SU-DHL-6 (cell line): Measurements from ENCODE around the gene RNU6-1.
A peak's percentile ranks its signal among the peaks of the same experiment; 100 is the strongest.

Source experiments
- H2AFZ ChIP-seq: fragments of 200-600 bp; sonication (generic); 2 replicates; pipeline ENCODE4 v1.6.1; 2014; ENCODE audit warnings: low read depth, mild to moderate bottlenecking, moderate library complexity, mixed read lengths, antibody characterized with exemption, low read length; ENCODE audit not compliant: severe bottlenecking
- H3F3A ChIP-seq: fragments of 200-600 bp; shearing (Covaris generic); 2 replicates; pipeline ENCODE4 v1.6.0; 2016; ENCODE audit warnings: antibody characterized with exemption, mild to moderate bottlenecking; ENCODE audit not compliant: insufficient read depth
- H3K27ac ChIP-seq: fragments of 200-600 bp; sonication (generic); 2 replicates; pipeline ENCODE4 v1.5.1; 2016; ENCODE audit warnings: low read depth, mild to moderate bottlenecking, low read length, moderate library complexity, mixed read lengths
- H3K27me3 ChIP-seq: fragments of 200-600 bp; sonication (generic), shearing (Covaris generic); 2 replicates; pipeline ENCODE4 v1.6.0; 2014; ENCODE audit warnings: mild to moderate bottlenecking, low read length
- H3K36me3 ChIP-seq: fragments of 200-600 bp; sonication (generic); 2 replicates; pipeline ENCODE4 v1.6.1; 2014; ENCODE audit warnings: mild to moderate bottlenecking, low read length, mixed read lengths
- H3K4me2 ChIP-seq: fragments of 300-600, 200-600 bp; shearing (Covaris generic), sonication (generic); 2 replicates; pipeline ENCODE4 v1.6.0; 2014; ENCODE audit warnings: low read length, low read depth, mild to moderate bottlenecking; ENCODE audit not compliant: poor library complexity, severe bottlenecking
- H3K4me3 ChIP-seq: fragments of 200-600 bp; sonication (generic); 2 replicates; pipeline ENCODE4 v1.5.1; 2014; ENCODE audit warnings: antibody characterized with exemption, low read length, mild to moderate bottlenecking, mixed read lengths; ENCODE audit not compliant: insufficient read depth, poor library complexity, severe bottlenecking
- H3K79me2 ChIP-seq: fragments of 200-600 bp; sonication (generic); 2 replicates; pipeline ENCODE4 v1.6.1; 2014; ENCODE audit warnings: mild to moderate bottlenecking, low read length, moderate library complexity; ENCODE audit not compliant: insufficient read depth
- H3K9ac ChIP-seq: fragments of 200-600 bp; sonication (generic); 2 replicates; pipeline ENCODE4 v1.7.0; 2014; ENCODE audit warnings: mild to moderate bottlenecking, low read length
- H3K9me2 ChIP-seq: fragments of 200-600 bp; sonication (generic); replicated peaks from 2 replicates; pipeline ENCODE4 v1.6.1; 2014; ENCODE audit warnings: low read length; ENCODE audit not compliant: insufficient read depth
- H3K9me3 ChIP-seq: fragments of 200-600 bp; sonication (generic); 2 replicates; pipeline ENCODE4 v1.6.1; 2014; ENCODE audit warnings: low read length, mixed read lengths; ENCODE audit not compliant: insufficient read depth
- H4K20me1 ChIP-seq: fragments of 200-600 bp; sonication (generic); 2 replicates; pipeline ENCODE4 v1.6.1; 2014; ENCODE audit warnings: low read depth, mild to moderate bottlenecking, antibody characterized with exemption, low read length, moderate library complexity, mixed read lengths
- EZH2phosphoT487 ChIP-seq: fragments of 200-600 bp; sonication (generic), shearing (Covaris generic); conservative IDR thresholded peaks from 2 replicates; pipeline ENCODE4 v1.6.1; 2018; ENCODE audit warnings: mild to moderate bottlenecking, antibody characterized with exemption, low read length, moderate library complexity, mixed read lengths
- TF ChIP-seq, protein P1 (sequence below): fragments of 200-600 bp; sonication (generic); IDR thresholded peaks from one replicate; pipeline ENCODE4 v1.5.1; 2017; ENCODE audit warnings: antibody characterized with exemption, mild to moderate bottlenecking, low read length, moderate library complexity; ENCODE audit not compliant: insufficient read depth, poor library complexity, severe bottlenecking

Gene RNU6-1

DNA sequence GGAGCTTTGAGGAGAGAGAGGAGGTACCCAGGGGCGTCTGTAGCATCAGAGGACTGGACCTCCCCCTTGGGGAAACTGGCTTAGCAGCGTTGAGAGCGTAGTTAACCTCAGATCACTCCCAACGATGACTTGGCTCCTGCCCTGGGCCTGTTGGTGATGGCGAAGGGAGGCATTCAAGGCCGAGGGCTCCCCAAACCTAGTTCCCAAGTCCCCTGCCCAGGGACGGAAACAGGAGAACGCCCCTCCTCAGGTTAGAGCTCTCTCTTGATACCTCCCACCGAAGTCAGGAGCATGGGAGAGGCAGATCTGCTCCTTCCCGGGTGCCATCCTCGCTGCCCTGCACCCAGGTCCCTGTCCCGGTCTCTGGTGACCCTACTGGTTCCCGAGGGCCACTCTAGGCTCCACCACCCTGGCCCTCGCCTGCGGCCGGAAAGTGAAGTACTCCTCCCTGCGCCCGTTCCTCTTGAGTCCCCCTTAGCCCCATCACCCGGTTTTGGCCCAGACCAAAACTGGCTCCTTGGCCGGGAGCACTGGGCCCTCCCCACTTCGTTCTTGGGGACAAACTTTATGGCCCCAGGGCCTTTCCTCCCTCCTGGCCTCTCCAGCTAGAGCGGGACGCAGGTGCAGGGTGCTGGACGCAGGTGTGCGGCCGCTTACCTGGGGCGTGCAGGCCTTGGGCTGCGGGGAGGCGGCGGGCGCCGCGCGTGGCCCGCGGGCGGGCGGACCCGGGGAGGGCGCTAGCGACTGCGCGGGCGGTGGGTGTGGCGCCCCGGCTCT is 17.1 kb downstream of the RNU6-1 start:
- TF ChIP-seq, protein P1, sequence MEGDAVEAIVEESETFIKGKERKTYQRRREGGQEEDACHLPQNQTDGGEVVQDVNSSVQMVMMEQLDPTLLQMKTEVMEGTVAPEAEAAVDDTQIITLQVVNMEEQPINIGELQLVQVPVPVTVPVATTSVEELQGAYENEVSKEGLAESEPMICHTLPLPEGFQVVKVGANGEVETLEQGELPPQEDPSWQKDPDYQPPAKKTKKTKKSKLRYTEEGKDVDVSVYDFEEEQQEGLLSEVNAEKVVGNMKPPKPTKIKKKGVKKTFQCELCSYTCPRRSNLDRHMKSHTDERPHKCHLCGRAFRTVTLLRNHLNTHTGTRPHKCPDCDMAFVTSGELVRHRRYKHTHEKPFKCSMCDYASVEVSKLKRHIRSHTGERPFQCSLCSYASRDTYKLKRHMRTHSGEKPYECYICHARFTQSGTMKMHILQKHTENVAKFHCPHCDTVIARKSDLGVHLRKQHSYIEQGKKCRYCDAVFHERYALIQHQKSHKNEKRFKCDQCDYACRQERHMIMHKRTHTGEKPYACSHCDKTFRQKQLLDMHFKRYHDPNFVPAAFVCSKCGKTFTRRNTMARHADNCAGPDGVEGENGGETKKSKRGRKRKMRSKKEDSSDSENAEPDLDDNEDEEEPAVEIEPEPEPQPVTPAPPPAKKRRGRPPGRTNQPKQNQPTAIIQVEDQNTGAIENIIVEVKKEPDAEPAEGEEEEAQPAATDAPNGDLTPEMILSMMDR = no peak
- TF ChIP-seq EZH2phosphoT487 = no peak
- Histone ChIP-seq H3K27me3 (no peaks in the 10 kb centered on the region), H3K4me2 (peak overlapping the region; percentile 54), H3K9ac (no peak overlapping the region), H2AFZ (no peak overlapping the region), H3K9me3 (no peaks in the 10 kb centered on the region), H3K36me3 (no peaks in the 10 kb centered on the region), H3F3A (no peaks in the 10 kb centered on the region), H3K4me3 (peak overlapping the region; percentile 47), H3K79me2 (no peaks in the 10 kb centered on the region), H3K9me2 (no peaks in the 10 kb centered on the region), H3K27ac (no peak overlapping the region), H4K20me1 (no peaks in the 10 kb centered on the region)

DNA sequence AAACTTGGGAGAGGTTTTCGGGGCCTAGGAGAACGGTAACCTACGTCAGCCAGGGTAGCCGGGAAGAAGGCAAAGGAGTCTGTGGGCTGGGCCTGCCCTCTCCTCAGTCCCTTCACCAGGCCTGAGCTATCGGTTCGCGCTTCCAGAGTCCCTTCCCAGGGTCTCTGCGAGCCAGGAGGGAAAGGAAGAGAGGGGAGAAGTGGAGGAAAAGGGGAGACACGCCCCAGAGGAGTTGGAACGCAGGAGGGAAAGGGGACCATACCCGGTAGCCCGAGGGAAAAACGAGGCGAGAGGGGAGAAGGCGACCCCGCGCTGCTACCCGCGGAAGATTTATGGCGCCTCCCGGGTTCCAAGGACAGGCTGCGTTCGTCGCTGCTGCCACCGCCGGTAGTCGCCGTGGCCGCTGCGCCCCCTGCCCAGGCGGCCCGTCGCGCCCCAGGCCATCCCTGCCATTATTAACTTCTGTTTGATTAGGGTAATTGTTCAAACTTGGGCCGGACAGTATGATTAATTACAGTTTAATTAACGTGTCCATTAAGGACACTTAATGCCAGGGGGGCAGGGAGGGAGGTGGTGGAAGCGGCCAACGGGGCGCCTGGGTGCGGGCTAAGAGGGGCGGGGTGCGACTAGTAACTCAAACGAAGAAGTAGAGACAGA is 17.9 kb downstream of the RNU6-1 start:
- Histone ChIP-seq H4K20me1 (no peaks in the 10 kb centered on the region), H3K4me3 (no peak overlapping the region), H3K27ac (no peak overlapping the region), H3F3A (no peaks in the 10 kb centered on the region), H2AFZ (no peak overlapping the region), H3K9ac (no peak overlapping the region), H3K79me2 (no peaks in the 10 kb centered on the region), H3K27me3 (no peaks in the 10 kb centered on the region), H3K36me3 (no peaks in the 10 kb centered on the region), H3K9me3 (no peaks in the 10 kb centered on the region), H3K4me2 (no peak overlapping the region), H3K9me2 (no peaks in the 10 kb centered on the region)
- no peak for TF ChIP-seq EZH2phosphoT487
- TF ChIP-seq, protein P1 = no peak

DNA sequence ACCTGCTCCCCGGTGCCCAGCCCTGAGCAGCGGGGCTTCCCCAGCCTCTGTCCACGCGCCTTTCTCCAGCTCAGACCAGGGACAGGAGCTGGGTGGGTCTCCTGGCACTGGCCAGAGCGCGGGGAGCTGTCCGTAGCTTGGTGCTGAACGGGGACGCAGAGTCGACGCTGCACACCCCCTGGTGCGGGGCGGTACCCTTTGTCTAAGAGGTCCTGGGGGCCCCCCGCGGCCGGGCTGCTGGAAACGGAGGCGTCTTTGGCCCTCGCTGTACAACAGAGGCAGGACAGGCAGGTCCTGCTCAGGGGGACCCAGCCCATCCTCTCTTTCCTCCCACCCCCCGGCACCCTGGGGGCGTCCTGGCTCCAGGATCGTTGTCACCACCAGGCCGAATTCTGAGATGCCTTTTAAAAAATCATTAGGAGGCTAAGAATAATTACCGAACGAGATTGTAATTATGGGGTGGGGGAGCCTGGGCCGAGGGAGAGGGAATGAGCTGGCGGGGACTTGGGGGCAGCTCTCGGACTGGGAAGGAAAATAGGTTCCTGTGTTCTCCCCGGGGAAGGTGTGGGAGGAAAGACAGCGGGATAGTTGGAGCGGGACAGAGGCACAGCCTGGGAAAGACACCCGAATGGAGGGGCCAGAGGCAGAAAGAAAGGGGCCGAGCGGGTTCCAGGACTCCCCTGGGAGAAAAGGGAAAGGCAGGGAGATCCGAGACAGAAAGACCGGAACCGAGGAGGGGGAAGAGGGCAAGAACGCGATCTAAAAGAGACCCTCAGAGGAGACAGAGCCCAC is 18.7 kb downstream of the RNU6-1 start:
- H3K36me3 ChIP-seq = no peaks in the 10 kb centered on the region
- no peak overlapping the region for H3K27ac ChIP-seq
- H3F3A ChIP-seq = no peaks in the 10 kb centered on the region
- H3K4me2 ChIP-seq = no peak overlapping the region
- no peak overlapping the region for H3K9ac ChIP-seq
- no peaks in the 10 kb centered on the region for H3K79me2 ChIP-seq
- no peak overlapping the region for H2AFZ ChIP-seq
- H3K9me2 ChIP-seq = no peaks in the 10 kb centered on the region
- TF ChIP-seq, protein P1 = no peak
- H3K27me3 ChIP-seq = no peaks in the 10 kb centered on the region
- no peak overlapping the region for H3K4me3 ChIP-seq
- no peaks in the 10 kb centered on the region for H3K9me3 ChIP-seq
- H4K20me1 ChIP-seq = no peaks in the 10 kb centered on the region
